ENCODE measurements around the gene MIDN.
"Not testable (repeated sequence)": the region's sequence is repeated elsewhere in the genome, so short reads cannot be mapped to it uniquely, and the experiment has no call there.

The MIDN gene

GRCh38 chr19:1296078-1296477 is 47.7 kb downstream of the MIDN start:
- no peak for FAIRE-seq

GRCh38 chr19:1296575-1297271 is 48.3 kb downstream of the MIDN start:
- no peak for FAIRE-seq

- no peak for FAIRE-seq
Measured at GRCh38 chr19:1298235-1298634, 49.9 kb downstream of the MIDN start.

GRCh38 chr19:1299801-1300200 is 51.4 kb downstream of the MIDN start:
- FAIRE-seq, result no peak

GRCh38 chr19:1300744-1301490 is 52.5 kb downstream of the MIDN start:
- FAIRE-seq, result no peak

GRCh38 chr19:1302533-1303239 is 54.3 kb downstream of the MIDN start:
- no peak for FAIRE-seq

GRCh38 chr19:1304197-1304924 is 56.0 kb downstream of the MIDN start:
- FAIRE-seq, result no peak

- not testable (repeated sequence) for FAIRE-seq
Measured at GRCh38 chr19:1305354-1305753, 57.0 kb downstream of the MIDN start.

- no peak for FAIRE-seq
Measured at GRCh38 chr19:1307320-1307719, 58.9 kb downstream of the MIDN start.

GRCh38 chr19:1307755-1308303 is 59.4 kb downstream of the MIDN start:
- no peak for FAIRE-seq

- no peak for FAIRE-seq
Measured at GRCh38 chr19:1308718-1309117, 60.3 kb downstream of the MIDN start.
